ENCODE data around the gene TARDBP. TPM values are rescaled to one million over a fixed set of nuclear protein-coding genes. Genes with fewer than 3 reads are reported as not detected.
"Not testable (repeated sequence)": the region's sequence is repeated elsewhere in the genome, so short reads cannot be mapped to it uniquely, and the experiment has no call there.

Gene TARDBP
- total and polyA plus RNA-seq, 9 of the 15 experiments (the other 6 are each of a cell fraction or from before 2014, with no cell fraction given): 122 to 515 (median 243) TPM

- TF ChIP-seq TRIM25 (IDR thresholded peaks at IDR 0.05; ENCODE audit: borderline replicate concordance) (no peak), ZNF282 (CRISPR knock-in tag; IDR thresholded peaks at IDR 0.05) (no peak), ZBTB40 (IDR thresholded peaks at IDR 0.05) (no peak), ZBTB40 (CRISPR knock-in tag; IDR thresholded peaks at IDR 0.05) (no peak), FUS (optimal IDR thresholded peaks at IDR 0.05; ENCODE audit: low read depth, low read length) (no peak), L3MBTL2 (IDR thresholded peaks at IDR 0.05) (no peak), ZNF586 (CRISPR knock-in tag; conservative IDR thresholded peaks at IDR 0.05) (no peak), GATAD2A (IDR thresholded peaks at IDR 0.05) (no peak)
Measured at GRCh38 chr1:10990828-10991227, 21.6 kb upstream of the TARDBP start (continued).

- CTCF ChIA-PET (ENCODE audit: low intra/inter-chr PET ratio); in situ Hi-C loops (cut with MboI); H3K9me3 ChIP-seq (replicated peaks; ENCODE audit: control insufficient read depth, insufficient read depth, low read depth, low read length); H2AFZ ChIP-seq (ENCODE audit: low read depth, low read length); H3K36me3 ChIP-seq (ENCODE audit: control insufficient read depth, insufficient read depth, low read length); H3K79me2 ChIP-seq (ENCODE audit: control insufficient read depth, insufficient read depth, low read length); BruUV-seq (replicated peaks); ATAC-seq; FAIRE-seq; H3K9me1 ChIP-seq (ENCODE audit: control insufficient read depth, insufficient read depth, low read length); H3K4me3 ChIP-seq; DNase-seq (ENCODE audit: extremely low read depth in 1 of 4, low spot score in 3 of 4); H3K4me2 ChIP-seq (ENCODE audit: insufficient read depth, low read length); intact Hi-C loops (cut with micrococcal nuclease); H4K20me1 ChIP-seq (replicated peaks; ENCODE audit: control insufficient read depth, insufficient read depth, low read length); H3K9ac ChIP-seq (ENCODE audit: insufficient read depth in 1 of 2, low read depth in 2 of 2, low read length in 2 of 2); H3K4me1 ChIP-seq (replicated peaks in 1 of 2; ENCODE audit: control insufficient read depth in 2 of 2, insufficient read depth in 2 of 2, low read length in 2 of 2); H3K27ac ChIP-seq (ENCODE audit: extremely low read depth, low read depth, low read length): not testable (repeated sequence)
- H3K27me3 ChIP-seq (ENCODE audit: control insufficient read depth in 2 of 2, insufficient read depth in 2 of 2, low read length in 2 of 2): peaks cover 27 to 59% of the 10 kb centered on the region in 2 experiments; a peak in 4 of 5 replicates
- POLR2A ChIA-PET: interaction anchor here (1.5 kb wide), 1 partner anchor 10 kb away, joined by 3 read pairs; a partner anchor contains a TSS
- WGBS (ENCODE audit: insufficient coverage, low coverage, missing lambda C conversion rate): 3% methylated on average over 2 of the region's 2 CpGs
Measured at GRCh38 chr1:10992004-10992403, 20.4 kb upstream of the TARDBP start.

Measured in K562 (cell line).